GM12878 (cell line): ENCODE results near the gene SPTBN1. TPM values are rescaled to one million over a fixed set of nuclear protein-coding genes. Genes with fewer than 3 reads are reported as not detected.

Experiments
- ATAC-seq: fragments of 200-7000 bp; cut with Tn5 transposase; 3 replicates; pipeline ENCODE4 v1.9.1; 2020; ENCODE audit warnings: mild to moderate bottlenecking, moderate library complexity
- BruUV-seq: library from RNA; stranded (reverse); fragments of 400-500 nt; replicated peaks from 2 replicates; lab custom pipeline; 2021; lab: Mats Ljungman, UMichigan
- CTCF ChIA-PET: fragments of 300-600 bp; sonication (Branson Sonifier 250); formaldehyde crosslinking; extraction: SDS; loops from one replicate; lab custom pipeline; 2021; ENCODE audit warnings: inconsistent platforms; lab: Yijun Ruan, JAX
- POLR2A ChIA-PET: fragments of 350-600 bp; formaldehyde crosslinking; extraction: SDS; loops from one replicate; lab custom pipeline; 2021; ENCODE audit warnings: inconsistent platforms; lab: Charles Lee
- RAD21 ChIA-PET: fragments of 300-600 bp; sonication (Branson Sonifier 250); formaldehyde crosslinking; loops from one replicate; lab custom pipeline; 2023; ENCODE audit warnings: antibody characterized with exemption; ENCODE audit not compliant: unreplicated experiment; lab: Charles Lee
- SMC1A ChIA-PET: fragments of 300-600 bp; sonication (Branson Sonifier 250); formaldehyde crosslinking; loops from one replicate; lab custom pipeline; 2023; ENCODE audit not compliant: unreplicated experiment, uncharacterized antibody; lab: Charles Lee
- DNase-seq: peaks from one replicate; pipeline ENCODE4 v3.0.0-alpha.2; 2011; ENCODE audit warnings: low read depth, low spot score
- FAIRE-seq: peaks from 3 replicates; lab custom pipeline; 2011; peaks lifted over from hg19 to GRCh38; lab: Jason Lieb, UNC
- H2AFZ ChIP-seq: 2 replicates; pipeline ENCODE4 v1.6.0; 2011; ENCODE audit warnings: low read depth, low read length, control low read depth; ENCODE audit not compliant: control insufficient read depth
- H3K27ac ChIP-seq: 2 replicates; pipeline ENCODE4 v1.5.1; 2011; ENCODE audit warnings: control low read depth; ENCODE audit not compliant: control insufficient read depth, insufficient read depth
- H3K27me3 ChIP-seq, 2 experiments: replicated peaks in 1 of 2; 2 replicates each; pipeline versions ENCODE4 v1.6.0 to v1.6.1; 2011; ENCODE audit warnings: low read length in 1 of 2; ENCODE audit not compliant: control insufficient read depth in 2 of 2, insufficient read depth in 2 of 2
- H3K36me3 ChIP-seq, 2 experiments: 2 replicates each; pipeline ENCODE4 v1.5.1; 2011; ENCODE audit warnings: low read length in 1 of 2; ENCODE audit not compliant: control insufficient read depth in 2 of 2, insufficient read depth in 2 of 2
- H3K4me1 ChIP-seq: 2 replicates; pipeline ENCODE4 v1.6.1; 2011; ENCODE audit warnings: mild to moderate bottlenecking, low read length, moderate library complexity, mixed read lengths; ENCODE audit not compliant: control insufficient read depth, insufficient read depth
- H3K4me2 ChIP-seq: 2 replicates; pipeline ENCODE4 v1.6.0; 2011; ENCODE audit warnings: control low read depth; ENCODE audit not compliant: control insufficient read depth, insufficient read depth
- H3K4me3 ChIP-seq: fragments of 200-600 bp; sonication (generic); 2 replicates; pipeline ENCODE4 v1.5.1; 2016
- H3K79me2 ChIP-seq: 2 replicates; pipeline ENCODE4 v1.6.0; 2011; ENCODE audit warnings: low read length; ENCODE audit not compliant: control insufficient read depth, insufficient read depth
- H3K9ac ChIP-seq: 2 replicates; pipeline ENCODE4 v1.8.0; 2011; ENCODE audit warnings: low read length, control low read depth, mixed read lengths; ENCODE audit not compliant: control insufficient read depth, insufficient read depth
- H3K9me3 ChIP-seq: replicated peaks from 3 replicates; pipeline ENCODE4 v1.5.1; 2011; ENCODE audit warnings: mild to moderate bottlenecking, low read length; ENCODE audit not compliant: control insufficient read depth, insufficient read depth
- H4K20me1 ChIP-seq: 2 replicates; pipeline ENCODE4 v1.6.0; 2011; ENCODE audit not compliant: control insufficient read depth, insufficient read depth
- CUX1 ChIP-seq: IDR thresholded peaks from 2 replicates; pipeline ENCODE4 v1.6.1; 2012; ENCODE audit warnings: improper control_type of control experiment, low read depth, low read length; ENCODE audit not compliant: insufficient replicate concordance
- MTA2 ChIP-seq: fragments of 450-650 bp; IDR thresholded peaks from 2 replicates; pipeline ENCODE4 v1.6.1; 2016; ENCODE audit warnings: low read depth, mild to moderate bottlenecking, moderate library complexity
- PKNOX1 ChIP-seq: fragments of 450-650 bp; IDR thresholded peaks from 2 replicates; pipeline ENCODE4 v1.6.1; 2016; ENCODE audit warnings: mild to moderate bottlenecking
- POLR2AphosphoS5 ChIP-seq: IDR thresholded peaks from 2 replicates; pipeline ENCODE4 v1.6.1; 2011; ENCODE audit warnings: mild to moderate bottlenecking, low read length, inconsistent platforms
- RUNX3 ChIP-seq: IDR thresholded peaks from 2 replicates; pipeline ENCODE4 v1.6.1; 2012; ENCODE audit warnings: low read length, inconsistent platforms
- STAT1 ChIP-seq: fragments of 450-650 bp; conservative IDR thresholded peaks from 2 replicates; pipeline ENCODE4 v1.6.1; 2014; ENCODE audit warnings: antibody characterized with exemption, mild to moderate bottlenecking
- WGBS: methylation state at CpG from one replicate; pipeline ENCODE4 v1.1.6; 2016; ENCODE audit warnings: low lambda C conversion rate; ENCODE audit not compliant: insufficient replicate concordance, insufficient coverage; ENCODE audit errors: missing lambda C conversion rate; 5-methylcytosine and 5-hydroxymethylcytosine counted together
- in situ Hi-C: fragments of 300-500 bp; cut with MboI; formaldehyde crosslinking; loops from 9 replicates; pipeline ENCODE4 v1.14.3; 2018; ENCODE audit warnings: mixed read lengths
- intact Hi-C: fragments of 100-400 bp; cut with micrococcal nuclease; formaldehyde crosslinking; loops from one replicate; pipeline ENCODE4 v1.14.2; 2022; ENCODE audit not compliant: unreplicated experiment
- polyA plus RNA-seq, 11 experiments: library from polyadenylated mRNA; depleted of rRNA in 4 of 11; unstranded in 6 of 11; stranded (reverse) in 5 of 11; fragments of >200 nt; fragmentation: Nextera tagmentation in 4 of 11; fragmentation: Illumina TruSeq in 1 of 11; extraction: Ambion mirVana in 4 of 11; extraction: Trizol in 1 of 11; gene quantifications; 1 replicate in 1 of 11; 2 replicates in 10 of 11; pipeline versions ENCODE4 v1.2.1 to v1.2.3, GENCODE V29; 2011 to 2016; ENCODE audit warnings: inconsistent platforms in 2 of 11, missing spikeins in 2 of 11, low read depth in 1 of 11
- total RNA-seq, 4 experiments: library from RNA; depleted of rRNA in 3 of 4; stranded (reverse); fragments of >200 nt in 3 of 4; fragmentation: Illumina TruSeq in 1 of 4; extraction: Trizol in 1 of 4; gene quantifications; 2 replicates each; pipeline versions ENCODE4 v1.2.1 to v1.2.3, GENCODE V29; 2013 to 2021

SPTBN1 gene
- total and polyA plus RNA-seq, 10 of the 15 experiments (the other 5 are each of a cell fraction or from before 2014, with no cell fraction given) = 20.6 to 154 (median 76.7) TPM

GRCh38 chr2:54628418-54628817 is 172.3 kb downstream of the SPTBN1 start:
- no peaks in the 10 kb centered on the region; the same call in 2 of the 3 replicates for H3K9me3 ChIP-seq
- ATAC-seq = no peak
- in situ Hi-C loops (no loop called here), intact Hi-C loops (no loop called here)
- no peak overlapping the region for H3K27ac ChIP-seq
- ChIA-PET CTCF (no interaction called here), RAD21 (no interaction called here), POLR2A (interaction anchor here (0.5 to 0.7 kb wide), 3 partner anchors 14 to 553 kb away, joined by 3 to 5 read pairs (median 3); no protein-coding TSS in a partner anchor), SMC1A (no interaction called here)
- no peak overlapping the region for H3K9ac ChIP-seq
- TF ChIP-seq RUNX3 (peak; percentile 47), STAT1 (no peak)
- no peaks in the 10 kb centered on the region for H3K27me3 ChIP-seq
- H3K4me3 ChIP-seq = no peak overlapping the region
- H3K4me2 ChIP-seq = no peak overlapping the region
- 23% methylated on average over 5 of the region's 5 CpGs for WGBS
- peaks cover 44 to 65% of the 10 kb centered on the region in 2 experiments for H3K36me3 ChIP-seq
- no TSS peak for BruUV-seq
- H2AFZ ChIP-seq = no peak overlapping the region
- H3K4me1 ChIP-seq = peaks cover 2% of the 10 kb centered on the region; the same call in 1 of the 2 replicates
- peaks cover 5% of the 10 kb centered on the region for H3K79me2 ChIP-seq
- no peak for DNase-seq
- no peaks in the 10 kb centered on the region; the same call in 1 of the 2 replicates for H4K20me1 ChIP-seq
- no peak for FAIRE-seq

- in situ Hi-C loops = no loop called here
- POLR2A ChIA-PET = interaction anchor here (0.7 kb wide), 1 partner anchor 51 kb away, joined by 3 read pairs; no protein-coding TSS in a partner anchor
- SMC1A ChIA-PET = interaction anchor here (1.2 to 6.4 kb wide), 3 partner anchors 10 to 48 kb away, joined by 3 to 86 read pairs (median 3); no protein-coding TSS in a partner anchor
- ATAC-seq = no peak
- peaks cover 7% of the 10 kb centered on the region for H3K4me1 ChIP-seq
- DNase-seq = no peak
- RAD21 ChIA-PET = no interaction called here
- no peak overlapping the region for H3K9ac ChIP-seq
- TF ChIP-seq MTA2 (no peak), CUX1 (no peak), PKNOX1 (no peak), POLR2AphosphoS5 (0 out of 2 replicates have a peak, but pooled peaks have one; percentile 20)
- TF ChIP-seq, all 136 proteins: peak for 1
- Histone ChIP-seq H3K9me3 (no peaks in the 10 kb centered on the region; the same call in 2 of the 3 replicates), H3K4me3 (no peak overlapping the region), H3K27ac (no peak overlapping the region), H3K4me2 (no peak overlapping the region), H4K20me1 (no peaks in the 10 kb centered on the region; the same call in 1 of the 2 replicates), H2AFZ (no peak overlapping the region), H3K27me3 (no peaks in the 10 kb centered on the region), H3K79me2 (peaks cover 8% of the 10 kb centered on the region), H3K36me3 (peaks cover 48 to 61% of the 10 kb centered on the region in 2 experiments)
- CTCF ChIA-PET = no interaction called here
- 98% methylated on average over 30 of the region's 30 CpGs for WGBS
- FAIRE-seq = no peak
- intact Hi-C loops = no loop called here
- BruUV-seq = no TSS peak
These were observed 172.8 kb downstream of the SPTBN1 start for GRCh38 chr2:54628957-54629356.
